ENCODE results near the gene ZDHHC9.

ZDHHC9 gene

DNA sequence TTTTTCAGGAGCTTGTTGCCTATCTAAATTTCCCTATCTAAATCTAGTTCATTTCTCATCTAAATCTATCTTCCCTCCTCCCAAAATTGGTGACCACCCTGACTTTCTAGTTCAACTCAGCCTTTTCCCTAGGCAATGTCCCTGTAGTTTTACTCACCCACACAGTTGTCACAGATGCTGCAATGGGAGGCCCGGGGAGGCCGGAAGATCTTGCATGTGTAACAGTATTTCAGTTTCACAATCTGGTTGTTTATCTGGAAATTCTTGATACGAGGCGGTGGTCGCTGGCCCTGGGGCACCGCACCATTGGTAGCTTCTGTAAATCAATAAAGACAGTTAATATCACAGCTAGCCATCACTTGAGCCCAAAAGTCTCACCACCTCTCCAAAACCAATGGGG, 20.2 kb downstream of the ZDHHC9 start:
- H3K36me3 ChIP-seq (ENCODE audit: control insufficient read depth, insufficient read depth, low read length) = no peaks in the 10 kb centered on the region
- TF ChIP-seq, protein P1, sequence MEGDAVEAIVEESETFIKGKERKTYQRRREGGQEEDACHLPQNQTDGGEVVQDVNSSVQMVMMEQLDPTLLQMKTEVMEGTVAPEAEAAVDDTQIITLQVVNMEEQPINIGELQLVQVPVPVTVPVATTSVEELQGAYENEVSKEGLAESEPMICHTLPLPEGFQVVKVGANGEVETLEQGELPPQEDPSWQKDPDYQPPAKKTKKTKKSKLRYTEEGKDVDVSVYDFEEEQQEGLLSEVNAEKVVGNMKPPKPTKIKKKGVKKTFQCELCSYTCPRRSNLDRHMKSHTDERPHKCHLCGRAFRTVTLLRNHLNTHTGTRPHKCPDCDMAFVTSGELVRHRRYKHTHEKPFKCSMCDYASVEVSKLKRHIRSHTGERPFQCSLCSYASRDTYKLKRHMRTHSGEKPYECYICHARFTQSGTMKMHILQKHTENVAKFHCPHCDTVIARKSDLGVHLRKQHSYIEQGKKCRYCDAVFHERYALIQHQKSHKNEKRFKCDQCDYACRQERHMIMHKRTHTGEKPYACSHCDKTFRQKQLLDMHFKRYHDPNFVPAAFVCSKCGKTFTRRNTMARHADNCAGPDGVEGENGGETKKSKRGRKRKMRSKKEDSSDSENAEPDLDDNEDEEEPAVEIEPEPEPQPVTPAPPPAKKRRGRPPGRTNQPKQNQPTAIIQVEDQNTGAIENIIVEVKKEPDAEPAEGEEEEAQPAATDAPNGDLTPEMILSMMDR (IDR thresholded peaks at IDR 0.05; ENCODE audit: insufficient read depth, low read length, poor library complexity, severe bottlenecking) = no peak
- no peak overlapping the region for H3K4me3 ChIP-seq (replicated peaks; ENCODE audit: low read depth, low read length)
- DNase-seq (ENCODE audit: extremely low read depth, insufficient read length) = no peak
- H3K27me3 ChIP-seq (replicated peaks; ENCODE audit: control insufficient read depth, insufficient read depth, low read length) = no peaks in the 10 kb centered on the region

- TF ChIP-seq, protein P1 (IDR thresholded peaks at IDR 0.05; ENCODE audit: insufficient read depth, low read length, poor library complexity, severe bottlenecking) = peak; percentile 79
- H3K4me3 ChIP-seq (replicated peaks; ENCODE audit: low read depth, low read length) = no peak overlapping the region
- no peak for DNase-seq (ENCODE audit: extremely low read depth, insufficient read length)
- H3K27me3 ChIP-seq (replicated peaks; ENCODE audit: control insufficient read depth, insufficient read depth, low read length) = no peaks in the 10 kb centered on the region
- H3K36me3 ChIP-seq (ENCODE audit: control insufficient read depth, insufficient read depth, low read length) = no peaks in the 10 kb centered on the region
Observed at GRCh38 chrX:129823115-129823514, 20.6 kb downstream of the ZDHHC9 start.

GRCh38 chrX:129818123-129818522, 25.6 kb downstream of the ZDHHC9 start:
- DNase-seq (ENCODE audit: extremely low read depth, insufficient read length) = no peak
- Histone ChIP-seq H3K27me3 (replicated peaks; ENCODE audit: control insufficient read depth, insufficient read depth, low read length) (no peaks in the 10 kb centered on the region), H3K4me3 (replicated peaks; ENCODE audit: low read depth, low read length) (no peak overlapping the region), H3K36me3 (ENCODE audit: control insufficient read depth, insufficient read depth, low read length) (no peaks in the 10 kb centered on the region)
- TF ChIP-seq, protein P1 (IDR thresholded peaks at IDR 0.05; ENCODE audit: insufficient read depth, low read length, poor library complexity, severe bottlenecking) = no peak

DNA sequence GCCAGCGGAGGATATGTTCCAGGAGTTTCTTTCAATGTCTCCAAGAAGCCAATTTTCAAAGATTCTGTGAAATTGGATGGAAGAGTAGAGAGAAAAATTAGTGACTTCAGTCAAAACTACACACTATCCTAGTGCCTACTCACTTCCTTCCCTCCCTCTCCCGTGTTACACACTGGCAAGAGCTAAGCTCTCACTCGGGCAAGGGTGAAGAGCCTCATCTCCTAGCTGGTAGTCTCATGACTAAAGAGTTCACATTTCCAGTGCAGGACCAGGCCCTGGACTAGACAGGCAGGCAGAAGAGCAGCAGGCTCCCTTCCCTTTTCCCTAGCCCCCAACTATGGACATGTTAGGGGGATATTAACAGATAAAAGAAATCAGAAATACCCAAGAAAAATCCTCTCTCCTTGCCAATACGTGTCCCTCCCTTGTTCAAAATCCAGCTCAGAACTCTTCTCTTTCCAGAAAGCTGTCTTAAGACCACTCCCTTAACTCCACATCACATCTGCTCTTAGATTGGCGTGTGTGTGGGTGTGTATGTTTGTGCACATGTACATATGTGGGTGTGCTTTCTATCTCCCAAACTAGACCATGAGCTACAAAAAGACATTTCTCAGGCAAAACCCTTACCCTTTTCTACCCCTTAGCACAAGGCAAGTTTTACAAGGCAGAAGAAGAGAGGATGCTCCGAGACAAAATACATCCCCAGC, 29.9 kb downstream of the ZDHHC9 start:
- H3K27me3 ChIP-seq (replicated peaks; ENCODE audit: control insufficient read depth, insufficient read depth, low read length) = no peaks in the 10 kb centered on the region
- H3K4me3 ChIP-seq (replicated peaks; ENCODE audit: low read depth, low read length) = no peak overlapping the region
- no peaks in the 10 kb centered on the region for H3K36me3 ChIP-seq (ENCODE audit: control insufficient read depth, insufficient read depth, low read length)
- no peak for DNase-seq (ENCODE audit: extremely low read depth, insufficient read length)
- TF ChIP-seq, protein P1 (IDR thresholded peaks at IDR 0.05; ENCODE audit: insufficient read depth, low read length, poor library complexity, severe bottlenecking) = no peak

- TF ChIP-seq, protein P1 (IDR thresholded peaks at IDR 0.05; ENCODE audit: insufficient read depth, low read length, poor library complexity, severe bottlenecking) = no peak
- no peaks in the 10 kb centered on the region for H3K27me3 ChIP-seq (replicated peaks; ENCODE audit: control insufficient read depth, insufficient read depth, low read length)
- no peaks in the 10 kb centered on the region; the same call in 1 of the 2 replicates for H3K36me3 ChIP-seq (ENCODE audit: control insufficient read depth, insufficient read depth, low read length)
- no peak for DNase-seq (ENCODE audit: extremely low read depth, insufficient read length)
- H3K4me3 ChIP-seq (replicated peaks; ENCODE audit: low read depth, low read length) = no peak overlapping the region
Observed at GRCh38 chrX:129808829-129809796, 34.6 kb downstream of the ZDHHC9 start.

All from GM06990 (cell line).